ENCODE measurements around the gene CPXM1. TPM values are rescaled to one million over a fixed set of nuclear protein-coding genes. Genes with fewer than 3 reads are reported as not detected.

Gene CPXM1
- total and polyA plus RNA-seq, 2 donors (not counting 3 experiments of a cell fraction or from before 2014, with no cell fraction given): 18.9 to 20.3 TPM

- no peak for FAIRE-seq
- POLR2A ChIA-PET: no interaction called here
Observed at GRCh38 chr20:2796011-2796660, 4.3 kb downstream of the CPXM1 start.

More at GRCh38 chr20:2796011-2796660, 4.3 kb downstream of the CPXM1 start:
- Histone ChIP-seq H3K79me2 (ENCODE audit: control insufficient read depth, insufficient read depth, low read length) (no peaks in the 10 kb centered on the region), H3K4me3 (replicated peaks in 1 of 3; ENCODE audit: insufficient read depth in 1 of 3, low read depth in 1 of 3, low read length in 3 of 3) (no peak overlapping the region), H3K4me1 (ENCODE audit: control insufficient read depth, extremely low read depth, insufficient read depth, low read length) (peaks cover 4% of the 10 kb centered on the region), H3K27ac (ENCODE audit: insufficient read depth, low read depth, low read length) (no peak overlapping the region), H2AFZ (ENCODE audit: low read depth, low read length) (no peak overlapping the region), H3K36me3 (ENCODE audit: control insufficient read depth in 2 of 2, extremely low read depth in 1 of 2, insufficient read depth in 2 of 2, low read length in 2 of 2) (no peaks in the 10 kb centered on the region), H4K20me1 (replicated peaks; ENCODE audit: control insufficient read depth, extremely low read depth, insufficient read depth, low read length) (no peaks in the 10 kb centered on the region), H3K9ac (replicated peaks; ENCODE audit: extremely low read depth, insufficient read depth, low read length) (no peak overlapping the region), H3K4me2 (ENCODE audit: insufficient read depth, low read length) (no peak overlapping the region), H3K9me1 (replicated peaks; ENCODE audit: control insufficient read depth, extremely low read depth, insufficient read depth, low read length) (no peaks in the 10 kb centered on the region), H3K9me3 (replicated peaks; ENCODE audit: control insufficient read depth, insufficient read depth, low read length) (no peaks in the 10 kb centered on the region), H3K27me3 (ENCODE audit: control insufficient read depth in 2 of 2, insufficient read depth in 2 of 2, low read length in 2 of 2) (peaks cover 18 to 19% of the 10 kb centered on the region in 2 experiments)
- intact Hi-C loops (cut with micrococcal nuclease) (no loop called here), dilution Hi-C loops (cut with MboI; ENCODE audit: extremely low pct_ligation_motif_present, low sequenced_read_pairs) (no loop called here)
- DNase-seq (ENCODE audit: low read depth, low spot score): no peak
- TF ChIP-seq GATA2 (IDR thresholded peaks at IDR 0.05; ENCODE audit: insufficient read depth, insufficient read length, low read depth, low read length) (no peak), FOS (IDR thresholded peaks at IDR 0.05; ENCODE audit: borderline replicate concordance, insufficient read depth, low read length) (no peak), CTCF (IDR thresholded peaks at IDR 0.05; ENCODE audit: extremely low read depth in 1 of 2, insufficient read depth in 1 of 2, low read depth in 1 of 2, low read length in 2 of 2) (no peak), EZH2 (IDR thresholded peaks at IDR 0.05; ENCODE audit: borderline replicate concordance, low read depth, low read length, severe bottlenecking) (no peak), POLR2AphosphoS5 (IDR thresholded peaks at IDR 0.05; ENCODE audit: insufficient read depth, low read depth, low read length) (no peak), POLR2A (IDR thresholded peaks at IDR 0.05; ENCODE audit: low read depth, low read length) (no peak), MYC (IDR thresholded peaks at IDR 0.05; ENCODE audit: low read depth, low read length) (no peak), JUN (IDR thresholded peaks at IDR 0.05; ENCODE audit: borderline replicate concordance, insufficient read depth, insufficient read length, low read depth) (no peak)
- TF ChIP-seq, protein P1, sequence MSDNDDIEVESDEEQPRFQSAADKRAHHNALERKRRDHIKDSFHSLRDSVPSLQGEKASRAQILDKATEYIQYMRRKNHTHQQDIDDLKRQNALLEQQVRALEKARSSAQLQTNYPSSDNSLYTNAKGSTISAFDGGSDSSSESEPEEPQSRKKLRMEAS (IDR thresholded peaks at IDR 0.05; ENCODE audit: insufficient read depth, insufficient read length): no peak
- BruUV-seq (replicated peaks): no TSS peak
- CTCF ChIA-PET: no interaction called here

Measured in endothelial cell of umbilical vein (primary cell).